Measurements from ENCODE around the gene GARIN5B.

The GARIN5B gene

GRCh38 chr19:55372316-55373081, 9.4 kb upstream of the GARIN5B start:
- intact Hi-C loops (cut with DNase I), result no loop called here
- no peak for DNase-seq

GRCh38 chr19:55370305-55370988, 7.4 kb upstream of the GARIN5B start, which contains the start of gene IL11:
IL11 (minus strand) TSS chr19:55370463; CDS start chr19:55370310, 153 bp downstream.
- no peak for DNase-seq

DNA sequence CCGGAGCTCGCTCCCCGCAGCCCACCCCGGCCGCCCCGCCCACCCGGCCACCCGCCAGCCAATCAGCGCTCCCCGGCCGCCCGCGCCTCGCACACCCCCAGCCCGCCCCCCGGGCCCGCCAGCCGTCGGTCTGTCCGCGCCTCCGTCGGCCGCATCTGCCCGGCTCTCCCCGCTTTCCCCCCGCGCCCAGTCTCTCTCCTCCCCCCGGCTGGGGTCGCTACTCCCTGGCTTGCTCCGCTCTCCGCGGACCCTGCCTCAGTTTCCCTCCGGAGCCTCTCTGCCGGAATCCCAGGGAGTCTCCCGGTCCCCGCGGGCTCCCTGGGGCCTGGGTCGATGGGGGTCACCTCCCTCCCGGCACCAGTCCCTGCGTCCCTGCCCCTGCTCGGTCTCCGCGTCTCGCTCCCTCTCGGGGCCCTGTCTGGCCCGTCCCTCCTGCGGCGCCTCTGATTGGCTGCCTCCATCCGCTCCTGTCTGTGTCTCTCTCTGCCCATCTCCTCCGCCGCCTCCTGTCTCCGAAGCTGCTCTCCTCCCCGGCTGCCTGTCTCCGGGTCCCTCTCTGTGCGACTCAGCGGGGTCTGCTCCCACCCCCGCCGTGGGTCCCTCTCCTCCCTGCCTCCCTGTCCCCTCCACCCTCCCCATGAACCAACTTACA, 6.7 kb upstream of the GARIN5B start:
- intact Hi-C loops (cut with DNase I), result no loop called here
- DNase-seq, result peak in 1 of 10 donors; percentile 71

More at GRCh38 chr19:55370305-55370988, 7.4 kb upstream of the GARIN5B start, which contains the start of gene IL11:
- intact Hi-C loops (cut with DNase I), result no loop called here

- intact Hi-C loops (cut with DNase I), result no loop called here
- no peak for DNase-seq
Measured at GRCh38 chr19:55368701-55369563, 5.9 kb upstream of the GARIN5B start.

DNA sequence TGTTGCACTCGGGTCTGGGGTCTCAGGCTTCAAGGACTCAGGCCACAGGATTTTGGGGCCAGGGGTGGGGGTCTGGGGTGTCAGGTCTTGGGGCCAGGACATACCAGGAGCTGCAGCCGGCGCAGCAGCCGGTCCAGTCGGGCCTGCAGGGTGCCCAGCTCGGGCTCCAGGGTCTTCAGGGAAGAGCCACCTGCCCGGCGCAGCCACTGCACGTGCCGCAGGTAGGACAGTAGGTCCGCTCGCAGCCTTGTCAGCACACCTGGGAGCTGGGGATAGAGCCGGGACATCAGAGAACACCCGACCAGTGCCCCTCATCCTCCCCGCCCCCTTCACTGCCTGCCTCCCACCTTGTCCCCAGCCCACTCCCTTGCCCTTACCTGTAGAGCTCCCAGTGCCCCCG, 5.0 kb upstream of the GARIN5B start:
- DNase-seq, result no peak
- intact Hi-C loops (cut with DNase I), result no loop called here

DNA sequence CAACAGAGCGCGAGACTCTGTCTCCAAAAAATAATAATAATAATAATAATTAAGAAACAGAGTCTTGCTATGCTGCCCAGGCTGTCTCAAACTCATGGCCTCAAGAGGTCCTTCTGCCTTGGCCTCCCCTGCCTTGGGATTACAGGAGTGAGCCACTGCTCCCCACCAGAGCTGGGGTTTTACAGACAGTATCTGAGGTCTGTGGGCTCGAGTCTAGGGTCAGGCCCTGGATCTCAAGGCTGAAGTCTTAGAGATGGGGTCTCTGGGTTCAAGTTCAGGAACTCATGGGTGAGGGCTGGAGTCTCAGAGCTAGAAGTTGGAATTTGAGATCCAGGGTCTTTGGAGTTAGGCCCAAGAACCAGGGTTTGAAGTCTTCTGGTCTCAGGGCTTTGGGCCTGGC, 3.7 kb upstream of the GARIN5B start:
- DNase-seq, result no peak
- intact Hi-C loops (cut with DNase I), result no loop called here

DNA sequence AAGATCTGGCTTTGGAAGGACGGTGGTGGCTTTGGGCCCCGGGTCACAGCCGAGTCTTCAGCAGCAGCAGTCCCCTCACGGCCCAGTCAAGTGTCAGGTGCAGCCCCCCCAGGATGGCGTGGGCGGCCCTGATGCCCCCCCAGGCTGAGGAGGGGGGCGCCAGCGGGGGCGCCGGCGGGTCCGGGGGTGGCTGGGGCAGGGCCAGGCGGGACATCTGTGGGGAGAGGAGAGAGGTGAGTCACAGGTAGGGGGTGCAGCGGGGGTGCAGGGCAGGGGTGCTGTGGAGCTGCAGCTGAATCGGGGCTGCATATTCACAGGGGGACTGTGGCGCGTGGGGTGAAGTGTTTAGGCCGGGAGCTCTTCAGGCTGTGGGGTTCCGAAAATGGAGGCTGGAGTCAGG, 2.9 kb upstream of the GARIN5B start:
- intact Hi-C loops (cut with DNase I), result no loop called here
- no peak for DNase-seq

- intact Hi-C loops (cut with DNase I), result no loop called here
- DNase-seq, result no peak
Measured at GRCh38 chr19:55365245-55365644, 2.2 kb upstream of the GARIN5B start.

DNA sequence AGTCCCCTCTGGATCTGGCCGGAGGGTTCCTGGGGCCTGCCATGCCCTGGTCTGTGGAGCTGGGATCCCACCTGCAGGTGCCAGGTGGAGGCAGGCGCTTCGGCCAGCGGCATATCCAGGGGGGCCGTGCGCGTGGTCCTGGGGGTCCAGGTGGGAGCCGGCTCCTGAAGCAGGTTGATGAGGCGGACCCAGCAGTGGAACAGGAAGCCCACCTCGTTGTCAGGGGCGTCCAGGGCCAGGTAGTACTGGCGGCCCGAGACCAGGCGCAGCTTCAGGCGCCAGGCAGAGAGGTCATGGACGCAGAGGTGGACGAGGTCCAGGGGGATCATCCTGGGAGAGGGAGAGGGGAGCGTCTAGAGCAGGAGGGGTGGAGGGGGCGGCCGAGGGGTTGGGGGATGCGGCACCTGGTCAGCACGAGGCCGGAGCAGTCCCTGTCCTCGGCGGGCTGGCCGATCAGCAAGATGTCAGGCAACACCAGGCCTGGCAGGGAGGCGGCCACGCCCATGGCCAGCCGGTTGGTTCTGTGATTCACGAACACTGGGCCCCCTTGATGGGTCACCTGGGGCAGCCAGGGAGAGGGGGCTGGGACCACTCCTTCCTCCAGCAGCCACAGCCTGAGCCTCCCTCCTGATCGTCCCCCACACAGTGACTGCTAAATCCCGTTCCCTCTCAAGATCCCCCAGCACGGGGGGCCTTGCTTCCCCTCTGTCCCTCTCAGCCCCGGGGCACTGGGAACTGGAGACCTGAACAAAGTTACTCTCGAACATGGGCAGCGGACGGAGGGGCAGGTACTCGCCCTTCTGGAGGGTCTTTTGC, 678 bp downstream of the GARIN5B start:
- intact Hi-C loops (cut with DNase I), result no loop called here
- DNase-seq, result no peak

- no peak for DNase-seq
- intact Hi-C loops (cut with DNase I), result no loop called here
Measured at GRCh38 chr19:55360902-55361301, 2.2 kb downstream of the GARIN5B start.

DNA sequence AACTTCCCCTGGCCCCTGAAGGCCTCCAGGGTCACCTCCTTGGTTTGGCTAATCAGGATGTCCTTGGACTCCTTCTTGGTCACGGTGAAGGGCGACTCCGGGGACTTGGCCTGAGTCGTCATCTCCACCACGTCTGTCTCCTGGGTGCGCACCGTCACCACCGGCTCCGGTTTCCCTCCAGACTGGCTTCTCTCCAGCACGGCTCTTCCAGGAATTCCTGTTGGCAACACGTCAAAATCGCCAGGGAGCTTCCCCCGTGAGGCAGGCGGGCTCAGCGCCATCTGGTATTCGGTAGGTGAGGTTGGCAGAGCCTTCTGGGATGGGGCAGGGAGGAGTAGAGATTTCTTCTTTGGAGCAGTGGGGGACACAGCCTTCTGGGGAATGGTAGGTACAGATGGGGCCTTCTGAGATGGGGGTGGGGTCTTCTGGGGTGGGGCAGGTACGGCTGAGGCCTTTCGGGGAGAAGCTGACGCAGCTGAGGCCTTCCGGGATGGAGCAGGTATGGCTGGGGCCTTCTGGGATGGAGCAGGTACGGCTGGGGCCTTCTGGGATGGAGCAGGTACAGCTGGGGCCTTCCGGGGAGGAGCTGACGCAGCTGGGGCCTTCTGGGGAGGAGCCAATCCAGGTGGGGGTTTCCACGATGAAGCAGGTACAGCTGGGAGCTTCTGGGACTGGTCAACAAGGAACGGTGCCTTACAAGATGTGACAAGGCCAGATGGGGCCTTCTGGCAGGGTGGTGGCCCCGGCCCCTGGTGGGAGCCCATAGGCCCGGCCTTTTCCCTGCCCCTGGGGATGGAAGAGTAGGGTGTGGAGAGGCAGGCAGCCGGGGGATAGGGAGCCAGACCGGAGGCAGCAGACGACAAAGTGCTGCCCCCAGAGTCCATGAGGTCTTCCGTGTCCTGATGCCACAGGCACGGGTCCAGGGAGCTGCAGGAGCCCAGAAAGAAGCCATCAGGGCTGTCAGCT, 3.8 kb downstream of the GARIN5B start:
- DNase-seq, result no peak
- intact Hi-C loops (cut with DNase I), result no loop called here

DNA sequence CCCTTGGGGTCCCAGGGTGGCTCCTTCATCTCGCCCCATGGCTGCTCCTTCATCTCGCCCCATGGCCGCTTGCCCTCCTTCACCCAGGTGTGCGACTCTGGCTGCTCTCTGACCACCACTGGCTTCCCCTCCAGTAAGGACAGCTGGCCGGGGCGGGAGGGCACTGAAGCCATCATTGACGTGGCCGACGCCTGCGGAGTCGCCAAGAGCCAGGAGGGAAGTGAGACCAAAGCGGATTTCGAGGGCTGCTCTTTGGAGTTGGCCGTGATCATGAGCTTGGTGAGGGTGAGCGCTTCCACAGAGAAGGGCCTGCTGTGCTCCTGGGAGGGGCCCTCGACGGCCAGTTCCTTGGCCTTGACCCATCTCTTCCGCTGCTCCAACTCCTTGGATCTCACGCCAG, 4.6 kb downstream of the GARIN5B start:
- intact Hi-C loops (cut with DNase I), result no loop called here
- DNase-seq, result no peak

DNA sequence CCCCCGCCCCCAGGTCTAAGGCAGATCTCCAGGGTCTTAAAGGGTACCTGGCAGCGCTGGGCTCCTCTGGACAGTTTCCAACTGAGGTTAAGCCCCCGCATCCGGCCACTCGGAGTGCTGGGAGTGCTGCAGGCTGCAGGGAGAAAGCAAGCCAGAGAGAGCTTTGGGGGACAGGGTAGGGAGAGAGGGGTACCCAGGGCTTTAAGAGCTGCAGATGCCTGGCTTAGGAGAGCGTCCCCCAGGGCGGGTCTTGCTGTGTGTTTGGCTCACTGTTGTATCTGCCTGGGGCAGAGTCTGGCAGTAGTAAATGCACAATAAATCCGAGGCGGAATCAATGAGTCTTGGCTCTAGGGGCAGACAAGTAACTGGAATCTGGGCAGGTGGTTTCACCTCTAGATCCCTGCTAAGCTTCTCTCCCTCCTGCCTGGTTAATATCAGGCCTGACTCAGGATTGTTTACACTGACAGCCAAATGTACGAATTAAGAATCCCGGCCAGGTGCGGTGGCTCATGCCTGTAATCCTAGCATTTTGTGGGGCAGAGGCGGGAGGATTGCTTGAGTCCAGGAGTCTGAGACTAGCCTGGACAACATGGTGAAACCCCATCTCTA, 7.7 kb downstream of the GARIN5B start:
- no peak for DNase-seq
- intact Hi-C loops (cut with DNase I), result no loop called here

DNA sequence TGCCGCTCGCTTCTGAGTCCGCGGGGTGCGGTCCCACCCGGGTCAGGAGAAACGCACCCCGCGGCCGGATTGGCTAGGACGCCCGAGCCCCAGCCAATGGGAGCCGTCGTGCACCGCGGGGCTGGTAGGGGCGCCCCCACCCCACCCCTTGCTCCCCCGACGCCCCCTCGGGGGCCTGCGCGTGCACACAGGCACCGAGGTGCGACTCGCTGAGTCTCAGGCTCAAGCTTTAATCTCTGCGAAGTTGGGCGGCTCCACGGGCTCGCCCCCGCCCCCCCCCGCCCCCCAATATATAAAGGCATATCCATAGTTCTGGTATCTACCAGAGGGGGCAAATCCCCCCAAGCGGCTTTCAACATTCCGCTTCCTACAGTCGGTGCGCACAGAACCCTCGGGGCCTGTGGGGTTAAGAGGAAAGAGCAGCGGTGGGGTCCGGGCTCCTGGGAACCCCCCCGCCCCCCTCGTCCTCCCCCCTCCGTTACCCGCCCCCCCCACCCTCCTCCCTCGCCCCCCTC, 8.3 kb downstream of the GARIN5B start, which contains the start of gene COX6B2:
TSS of gene COX6B2 (minus strand) at position 22 of the 515 bp plus-strand sequence. CDS start 198 bp downstream, outside the sequence.
- DNase-seq, result no peak
- intact Hi-C loops (cut with DNase I), result no loop called here

- DNase-seq, result peak in 1 of 10 donors; percentile 38
- intact Hi-C loops (cut with DNase I), result no loop called here
Measured at GRCh38 chr19:55353803-55354697, 9.0 kb downstream of the GARIN5B start.

- no peak for DNase-seq
- intact Hi-C loops (cut with DNase I), result no loop called here
Measured at GRCh38 chr19:55353356-55353802, 9.7 kb downstream of the GARIN5B start.

Measured in posterior cingulate gyrus (tissue), 11 donors.